ENCODE measurements around the gene MORC2. TPM values are rescaled to one million over a fixed set of nuclear protein-coding genes. Genes with fewer than 3 reads are reported as not detected.
A peak's percentile ranks its signal among the peaks of the same experiment; 100 is the strongest.

The MORC2 gene
- total and polyA plus RNA-seq, 2 donors, result 10.7 to 45.1 TPM

DNA sequence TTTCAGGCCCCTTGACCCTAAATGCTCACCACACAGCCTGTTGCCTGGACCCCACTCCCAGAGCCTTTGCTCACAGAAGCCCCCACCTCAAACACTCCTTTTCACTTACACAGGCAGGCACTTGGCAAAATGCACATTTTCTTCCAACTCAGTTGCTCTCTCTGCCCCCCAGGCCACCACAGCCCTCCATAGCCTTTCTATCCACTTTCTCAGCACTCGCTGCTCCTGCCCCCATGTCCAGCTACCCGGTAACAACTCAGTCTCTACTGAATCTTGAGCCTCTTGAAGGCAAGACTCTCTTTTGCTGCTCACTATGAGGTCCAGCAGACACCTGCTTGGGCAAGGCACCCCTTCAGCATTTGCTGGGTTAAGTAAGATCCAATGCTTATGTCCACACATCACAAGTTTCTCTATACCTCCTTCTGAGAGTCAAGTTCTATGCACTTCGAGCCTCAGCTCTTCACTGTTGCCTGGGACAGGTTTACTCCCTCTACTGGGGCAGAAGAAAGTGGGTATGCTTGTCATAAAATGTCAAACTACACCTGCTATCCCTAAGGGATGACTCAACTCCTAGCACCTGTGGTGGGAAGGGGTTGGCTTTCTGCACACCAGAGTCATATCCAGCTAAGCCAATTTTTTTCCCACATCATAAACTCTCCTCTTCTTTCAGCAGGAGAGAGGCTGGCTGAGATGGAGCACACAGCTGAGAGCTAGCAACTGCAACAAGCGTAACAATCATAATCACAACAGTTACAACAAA is 36.9 kb downstream of the MORC2 start:
- no peak overlapping the region for H3K4me3 ChIP-seq (ENCODE audit: low read length in 2 of 2)
- H3K36me3 ChIP-seq (ENCODE audit: control insufficient read depth in 2 of 2, insufficient read depth in 2 of 2, low read length in 1 of 2), result peaks cover 61 to 79% of the 10 kb centered on the region in 2 donors
- no peaks in the 10 kb centered on the region for H3K9me3 ChIP-seq (ENCODE audit: control insufficient read depth in 2 of 2, insufficient read depth in 1 of 2, low read length in 1 of 2)
- 97% methylated on average over 4 of the region's 4 CpGs for WGBS
- H3K27ac ChIP-seq (ENCODE audit: low read depth in 1 of 2, low read length in 1 of 2), result no peak overlapping the region
- no peaks in the 10 kb centered on the region for H3K27me3 ChIP-seq (ENCODE audit: control insufficient read depth in 2 of 2, insufficient read depth in 1 of 2, low read length in 1 of 2)
- no peak for DNase-seq (ENCODE audit: low read depth in 6 of 9, low spot score in 9 of 9)
- no peaks in the 10 kb centered on the region for H3K4me1 ChIP-seq (ENCODE audit: control insufficient read depth in 2 of 2, insufficient read depth in 2 of 2, low read length in 2 of 2)

- over 99% methylated on average over 3 of the region's 3 CpGs for WGBS
These were observed 38.3 kb downstream of the MORC2 start for GRCh38 chr22:30930228-30930627.

GRCh38 chr22:30928401-30928800 is 40.2 kb downstream of the MORC2 start:
- over 99% methylated on average over 6 of the region's 6 CpGs for WGBS
- no peaks in the 10 kb centered on the region for H3K4me1 ChIP-seq (ENCODE audit: control insufficient read depth in 2 of 2, insufficient read depth in 2 of 2, low read length in 2 of 2)
- H3K27ac ChIP-seq (ENCODE audit: low read depth in 1 of 2, low read length in 1 of 2), result no peak overlapping the region
- no peaks in the 10 kb centered on the region for H3K9me3 ChIP-seq (ENCODE audit: control insufficient read depth in 2 of 2, insufficient read depth in 1 of 2, low read length in 1 of 2)
- H3K36me3 ChIP-seq (ENCODE audit: control insufficient read depth in 2 of 2, insufficient read depth in 2 of 2, low read length in 1 of 2), result peaks cover 54 to 65% of the 10 kb centered on the region in 2 donors
- H3K27me3 ChIP-seq (ENCODE audit: control insufficient read depth in 2 of 2, insufficient read depth in 1 of 2, low read length in 1 of 2), result no peaks in the 10 kb centered on the region
- H3K4me3 ChIP-seq (ENCODE audit: low read length in 2 of 2), result no peak overlapping the region
- no peak for DNase-seq (ENCODE audit: low read depth in 6 of 9, low spot score in 9 of 9)

More at GRCh38 chr22:30930228-30930627, 38.3 kb downstream of the MORC2 start:
- Histone ChIP-seq H3K36me3 (ENCODE audit: control insufficient read depth in 2 of 2, insufficient read depth in 2 of 2, low read length in 1 of 2) (peaks cover 66 to 77% of the 10 kb centered on the region in 2 donors), H3K27me3 (ENCODE audit: control insufficient read depth in 2 of 2, insufficient read depth in 1 of 2, low read length in 1 of 2) (no peaks in the 10 kb centered on the region), H3K4me3 (ENCODE audit: low read length in 2 of 2) (no peak overlapping the region), H3K4me1 (ENCODE audit: control insufficient read depth in 2 of 2, insufficient read depth in 2 of 2, low read length in 2 of 2) (no peaks in the 10 kb centered on the region), H3K27ac (ENCODE audit: low read depth in 1 of 2, low read length in 1 of 2) (no peak overlapping the region), H3K9me3 (ENCODE audit: control insufficient read depth in 2 of 2, insufficient read depth in 1 of 2, low read length in 1 of 2) (no peaks in the 10 kb centered on the region)
- DNase-seq (ENCODE audit: low read depth in 6 of 9, low spot score in 9 of 9), result no peak

DNA sequence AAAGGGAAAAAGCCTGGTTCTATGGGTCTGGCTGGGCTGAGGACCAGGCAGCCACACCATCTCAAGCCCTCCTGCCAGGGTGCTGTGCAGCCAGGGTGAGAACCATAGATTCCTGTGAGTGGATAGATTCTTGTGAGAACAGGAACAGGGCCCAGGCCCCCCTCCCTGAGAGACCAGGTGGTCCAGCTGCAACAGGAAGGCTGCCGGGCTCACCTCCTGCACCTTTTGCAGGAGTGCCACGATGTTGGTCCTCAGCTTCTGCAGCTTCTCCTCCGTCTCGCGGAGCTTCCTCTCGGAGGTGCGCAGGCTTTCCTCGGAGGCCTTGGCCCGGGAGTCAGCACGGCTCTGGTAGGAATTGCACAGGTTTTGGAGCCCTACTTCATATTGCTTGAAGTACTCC is 40.8 kb downstream of the MORC2 start:
- no peaks in the 10 kb centered on the region for H3K4me1 ChIP-seq (ENCODE audit: control insufficient read depth in 2 of 2, insufficient read depth in 2 of 2, low read length in 2 of 2)
- H3K4me3 ChIP-seq (ENCODE audit: low read length in 2 of 2), result no peak overlapping the region
- 97% methylated on average over 10 of the region's 10 CpGs for WGBS
- H3K36me3 ChIP-seq (ENCODE audit: control insufficient read depth in 2 of 2, insufficient read depth in 2 of 2, low read length in 1 of 2), result peaks cover 48 to 59% of the 10 kb centered on the region in 2 donors
- no peaks in the 10 kb centered on the region for H3K9me3 ChIP-seq (ENCODE audit: control insufficient read depth in 2 of 2, insufficient read depth in 1 of 2, low read length in 1 of 2)
- no peaks in the 10 kb centered on the region for H3K27me3 ChIP-seq (ENCODE audit: control insufficient read depth in 2 of 2, insufficient read depth in 1 of 2, low read length in 1 of 2)
- no peak overlapping the region for H3K27ac ChIP-seq (ENCODE audit: low read depth in 1 of 2, low read length in 1 of 2)
- no peak for DNase-seq (ENCODE audit: low read depth in 6 of 9, low spot score in 9 of 9)

DNA sequence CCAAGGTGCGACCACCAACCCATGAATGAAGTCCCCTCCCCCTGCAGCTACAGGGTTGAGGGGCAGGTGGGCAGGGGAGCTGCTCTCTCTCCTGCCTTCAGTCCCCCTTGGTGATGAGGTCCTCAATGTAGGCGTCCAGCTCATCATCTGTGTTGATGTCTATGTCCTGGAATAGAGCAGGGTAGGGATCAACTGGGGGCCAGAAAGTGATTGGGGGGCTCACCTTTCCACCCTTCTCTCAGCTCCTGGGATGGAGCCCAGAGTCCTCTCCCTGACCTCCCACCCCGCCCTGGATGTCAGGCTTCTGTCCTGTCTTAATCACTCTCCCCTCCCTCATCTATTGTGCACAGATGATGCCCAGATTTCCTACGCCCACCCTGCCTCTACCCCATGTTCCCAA is 41.9 kb downstream of the MORC2 start:
- 97% methylated on average over 4 of the region's 4 CpGs for WGBS
- Histone ChIP-seq H3K27me3 (ENCODE audit: control insufficient read depth in 2 of 2, insufficient read depth in 1 of 2, low read length in 1 of 2) (peaks cover 0 to 8% of the 10 kb centered on the region in 2 donors), H3K36me3 (ENCODE audit: control insufficient read depth in 2 of 2, insufficient read depth in 2 of 2, low read length in 1 of 2) (peaks cover 39 to 48% of the 10 kb centered on the region in 2 donors), H3K4me1 (ENCODE audit: control insufficient read depth in 2 of 2, insufficient read depth in 2 of 2, low read length in 2 of 2) (peaks cover 0 to 6% of the 10 kb centered on the region in 2 donors), H3K27ac (ENCODE audit: low read depth in 1 of 2, low read length in 1 of 2) (no peak overlapping the region), H3K9me3 (ENCODE audit: control insufficient read depth in 2 of 2, insufficient read depth in 1 of 2, low read length in 1 of 2) (peaks cover 0 to 4% of the 10 kb centered on the region in 2 donors), H3K4me3 (ENCODE audit: low read length in 2 of 2) (no peak overlapping the region)
- DNase-seq (ENCODE audit: low read depth in 6 of 9, low spot score in 9 of 9), result no peak

DNA sequence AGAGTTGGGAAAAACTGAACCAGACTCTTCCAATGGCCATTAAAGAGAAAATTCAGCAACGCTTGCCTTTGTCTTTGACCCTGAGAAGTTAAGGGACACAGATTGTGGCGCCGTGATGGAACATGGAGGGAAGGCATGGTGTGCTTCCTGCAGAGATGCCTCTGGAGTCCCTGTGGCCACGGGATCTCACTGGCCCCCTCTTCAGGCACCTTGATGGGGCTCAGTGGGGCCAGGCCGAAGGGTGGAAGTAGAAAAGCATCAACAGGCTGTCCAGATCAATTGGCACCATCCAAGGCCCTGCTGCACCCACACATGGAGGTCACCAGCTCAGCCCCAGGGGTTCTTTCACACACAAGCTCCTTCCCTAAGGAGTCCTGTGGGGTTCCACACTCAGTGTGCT is 42.9 kb downstream of the MORC2 start:
- peaks cover 3 to 17% of the 10 kb centered on the region in 2 donors for H3K27me3 ChIP-seq (ENCODE audit: control insufficient read depth in 2 of 2, insufficient read depth in 1 of 2, low read length in 1 of 2)
- H3K9me3 ChIP-seq (ENCODE audit: control insufficient read depth in 2 of 2, insufficient read depth in 1 of 2, low read length in 1 of 2), result peaks cover 0 to 4% of the 10 kb centered on the region in 2 donors
- DNase-seq (ENCODE audit: low read depth in 6 of 9, low spot score in 9 of 9), result no peak
- H3K4me1 ChIP-seq (ENCODE audit: control insufficient read depth in 2 of 2, insufficient read depth in 2 of 2, low read length in 2 of 2), result peaks cover 0 to 9% of the 10 kb centered on the region in 2 donors
- H3K27ac ChIP-seq (ENCODE audit: low read depth in 1 of 2, low read length in 1 of 2), result no peak overlapping the region
- no peak overlapping the region for H3K4me3 ChIP-seq (ENCODE audit: low read length in 2 of 2)
- 98% methylated on average over 5 of the region's 5 CpGs for WGBS
- H3K36me3 ChIP-seq (ENCODE audit: control insufficient read depth in 2 of 2, insufficient read depth in 2 of 2, low read length in 1 of 2), result peaks cover 39 to 40% of the 10 kb centered on the region in 2 donors

DNA sequence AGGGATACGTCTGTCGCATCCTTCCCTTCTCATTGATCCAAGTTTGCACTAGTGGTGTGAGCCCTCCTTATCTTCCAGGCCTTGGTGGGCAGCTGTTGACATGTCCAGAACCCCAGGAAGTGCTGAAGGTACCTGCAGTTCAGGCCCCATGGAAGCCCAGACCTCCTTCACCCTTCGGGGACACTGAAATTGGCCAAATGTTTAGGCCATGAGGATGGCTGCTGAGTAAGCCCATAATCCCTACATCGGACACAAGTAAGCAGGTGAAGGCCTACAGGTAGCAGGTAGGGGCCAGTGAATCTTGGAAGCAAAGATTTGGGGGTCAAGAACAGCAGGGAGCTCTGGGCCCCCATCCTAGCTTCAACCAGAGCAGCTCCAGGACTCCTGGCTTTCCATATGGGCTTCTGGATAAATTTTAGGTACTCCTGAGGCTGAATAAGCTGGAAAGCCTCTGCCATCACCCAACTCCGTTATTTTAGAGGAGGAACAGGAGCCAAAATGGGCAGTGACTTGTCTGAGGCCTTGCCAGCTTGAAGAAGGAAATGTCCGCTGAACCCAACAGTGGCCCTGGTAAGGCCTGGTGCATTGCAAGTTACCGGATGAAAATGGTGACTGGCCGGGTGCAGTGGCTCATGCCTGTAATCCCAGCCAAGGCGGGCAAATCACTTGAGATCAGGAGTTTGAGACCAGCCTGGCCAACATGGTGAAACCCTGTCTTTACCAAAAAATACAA is 45.2 kb downstream of the MORC2 start:
- Histone ChIP-seq H3K36me3 (ENCODE audit: control insufficient read depth in 2 of 2, insufficient read depth in 2 of 2, low read length in 1 of 2) (peaks cover 30 to 37% of the 10 kb centered on the region in 2 donors), H3K27ac (ENCODE audit: low read depth in 1 of 2, low read length in 1 of 2) (no peak overlapping the region), H3K27me3 (ENCODE audit: control insufficient read depth in 2 of 2, insufficient read depth in 1 of 2, low read length in 1 of 2) (peaks cover 3 to 18% of the 10 kb centered on the region in 2 donors), H3K9me3 (ENCODE audit: control insufficient read depth in 2 of 2, insufficient read depth in 1 of 2, low read length in 1 of 2) (peaks cover 0 to 4% of the 10 kb centered on the region in 2 donors), H3K4me1 (ENCODE audit: control insufficient read depth in 2 of 2, insufficient read depth in 2 of 2, low read length in 2 of 2) (peaks cover 0 to 9% of the 10 kb centered on the region in 2 donors), H3K4me3 (ENCODE audit: low read length in 2 of 2) (no peak overlapping the region)
- DNase-seq (ENCODE audit: low read depth in 6 of 9, low spot score in 9 of 9), result no peak
- WGBS, result 99% methylated on average over 9 of the region's 9 CpGs

DNA sequence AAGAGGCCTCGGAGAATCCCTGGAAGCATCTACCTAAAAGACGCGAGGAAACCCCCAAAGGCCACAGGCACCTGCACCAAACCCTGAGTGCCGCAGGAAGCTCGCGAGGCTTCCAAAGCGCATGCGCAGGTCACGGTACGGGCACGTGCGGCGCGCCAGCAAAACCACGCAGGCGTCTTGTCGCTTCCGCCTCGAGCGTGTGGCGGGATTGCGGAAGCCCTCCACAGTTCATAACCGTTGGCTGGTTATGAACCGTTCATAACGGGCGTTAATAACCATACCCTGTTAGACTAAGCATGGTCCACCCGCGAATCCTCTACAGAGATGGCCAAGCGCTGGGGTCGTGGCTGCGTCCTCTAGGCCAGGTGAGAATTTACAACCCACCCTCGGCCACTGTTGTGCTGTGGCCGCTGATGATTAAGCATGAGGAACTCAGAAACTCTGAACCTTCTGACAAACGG is 46.4 kb downstream of the MORC2 start:
- peaks cover 3 to 18% of the 10 kb centered on the region in 2 donors for H3K27me3 ChIP-seq (ENCODE audit: control insufficient read depth in 2 of 2, insufficient read depth in 1 of 2, low read length in 1 of 2)
- H3K4me1 ChIP-seq (ENCODE audit: control insufficient read depth in 2 of 2, insufficient read depth in 2 of 2, low read length in 2 of 2), result peaks cover 0 to 9% of the 10 kb centered on the region in 2 donors
- DNase-seq (ENCODE audit: low read depth in 6 of 9, low spot score in 9 of 9), result peak in 8 of 9 donors; percentile 40 to 82 (median 62)
- H3K4me3 ChIP-seq (ENCODE audit: low read length in 2 of 2), result peak overlapping the region; percentile 38 to 51
- peaks cover 19 to 25% of the 10 kb centered on the region in 2 donors for H3K36me3 ChIP-seq (ENCODE audit: control insufficient read depth in 2 of 2, insufficient read depth in 2 of 2, low read length in 1 of 2)
- H3K27ac ChIP-seq (ENCODE audit: low read depth in 1 of 2, low read length in 1 of 2), result peak overlapping the region; percentile 12 to 72
- WGBS, result 42% methylated on average over 34 of the region's 34 CpGs
- H3K9me3 ChIP-seq (ENCODE audit: control insufficient read depth in 2 of 2, insufficient read depth in 1 of 2, low read length in 1 of 2), result peaks cover 0 to 4% of the 10 kb centered on the region in 2 donors

- Histone ChIP-seq H3K9me3 (ENCODE audit: control insufficient read depth in 2 of 2, insufficient read depth in 1 of 2, low read length in 1 of 2) (peaks cover 0 to 4% of the 10 kb centered on the region in 2 donors), H3K36me3 (ENCODE audit: control insufficient read depth in 2 of 2, insufficient read depth in 2 of 2, low read length in 1 of 2) (peaks cover 11 to 15% of the 10 kb centered on the region in 2 donors), H3K27ac (ENCODE audit: low read depth in 1 of 2, low read length in 1 of 2) (no peak overlapping the region), H3K4me1 (ENCODE audit: control insufficient read depth in 2 of 2, insufficient read depth in 2 of 2, low read length in 2 of 2) (peaks cover 0 to 9% of the 10 kb centered on the region in 2 donors), H3K4me3 (ENCODE audit: low read length in 2 of 2) (peak overlapping the region in 1 of 2 donors; percentile 51), H3K27me3 (ENCODE audit: control insufficient read depth in 2 of 2, insufficient read depth in 1 of 2, low read length in 1 of 2) (peaks cover 3 to 18% of the 10 kb centered on the region in 2 donors)
- DNase-seq (ENCODE audit: low read depth in 6 of 9, low spot score in 9 of 9), result no peak
- 63% methylated on average over 6 of the region's 6 CpGs for WGBS
These were observed 47.5 kb downstream of the MORC2 start for GRCh38 chr22:30921108-30921507.
